Left cardiac atrium (tissue), 4 donors: ENCODE results near the gene EMILIN2. TPM values are rescaled to one million over a fixed set of nuclear protein-coding genes. Genes with fewer than 3 reads are reported as not detected.

Experiments used
- ATAC-seq, 2 donors: fragments of 200-7000 bp; cut with Tn5 transposase; one replicate each; pipeline ENCODE4 v1.9.1; 2020; ENCODE audit warnings: mild to moderate bottlenecking in 2 of 2, moderate library complexity in 2 of 2
- DNase-seq: peaks from one replicate; pipeline ENCODE4 v3.0.0-alpha.2; 2020
- intact Hi-C, 2 donors: fragments of 100-400 bp; cut with DNase I; formaldehyde crosslinking; loops; one replicate each; pipeline versions ENCODE4 v1.14.1 to v1.15.1; 2022 to 2023
- total RNA-seq, 2 donors: library from RNA; stranded (reverse); fragmentation: NEBNext Ultra II Directional; extraction: Animal tissue kit (Norgen Biotek cat#: 25700); gene quantifications; one replicate each; pipeline ENCODE4 v1.2.1, GENCODE V29; 2021
- donor health status: DM: no; HTN: yes; CAD: no.
- donor health status: DM: no; HTN: yes; CAD: no; lungs with severe emphysema.
- donor health status: DM: yes; HTN: yes; CAD: no.
- donor health status: Dilated cardiomyopathy.

Gene EMILIN2
- total RNA-seq, 2 donors from 2014 or later = 12.2 to 17.8 TPM

- intact Hi-C loops = no loop called here
- no peak for DNase-seq
- ATAC-seq = no peak
Measured at GRCh38 chr18:2964361-2965010, 117.7 kb downstream of the EMILIN2 start.

Other genes with a start within 250 kb of the EMILIN2 start
- 10 to 100 TPM; 24.5 to 28.7 TPM for gene SMCHD1, start 191.3 kb upstream of the EMILIN2 start, total RNA-seq
- 10 to 100 TPM; 15.2 to 16.4 TPM for gene LPIN2, start 166.1 kb downstream of the EMILIN2 start, total RNA-seq